HepG2 (cell line): Measurements from ENCODE around the gene THADA. TPM values are rescaled to one million over a fixed set of nuclear protein-coding genes. Genes with fewer than 3 reads are reported as not detected.

Source experiments
- ATAC-seq: fragments of 200-7000 bp; cut with Tn5 transposase; 3 replicates; pipeline ENCODE4 v1.9.1; 2020; ENCODE audit warnings: mild to moderate bottlenecking, moderate library complexity
- BruUV-seq: library from RNA; stranded (reverse); fragments of 400-500 nt; replicated peaks from 2 replicates; lab custom pipeline; 2021; lab: Mats Ljungman, UMichigan
- CTCF ChIA-PET: fragments of 300-600 bp; formaldehyde crosslinking; extraction: SDS; loops from one replicate; lab custom pipeline; 2021; ENCODE audit warnings: low total read pairs, inconsistent platforms, low intra/inter-chr PET ratio; lab: Yijun Ruan, JAX
- POLR2A ChIA-PET: fragments of 350-600 bp; sonication (Branson Sonifier 250); formaldehyde crosslinking; loops from one replicate; lab custom pipeline; 2020; ENCODE audit warnings: antibody characterized with exemption, inconsistent platforms; lab: Yijun Ruan, JAX
- DNase-seq: peaks from one replicate; pipeline ENCODE4 v3.0.0-alpha.2; 2015; ENCODE audit warnings: low spot score
- FAIRE-seq: peaks from 3 replicates; lab custom pipeline; 2011; peaks lifted over from hg19 to GRCh38; lab: Jason Lieb, UNC
- H2AFZ ChIP-seq: one replicate; pipeline ENCODE4 v1.6.1; 2011; ENCODE audit warnings: low read length, inconsistent platforms
- H3K27ac ChIP-seq: fragments of 300-600 bp; 3 replicates; pipeline ENCODE4 v1.8.0; 2011; ENCODE audit warnings: mixed run types, mild to moderate bottlenecking, mixed read lengths, low read length, inconsistent platforms; ENCODE audit not compliant: insufficient read depth; ENCODE audit errors: extremely low read length
- H3K27me3 ChIP-seq, 2 experiments: fragments of 200-600 bp in 1 of 2; 2 replicates in 1 of 2; 3 replicates in 1 of 2; pipeline versions ENCODE4 v1.6.0 to v1.8.0; 2011; ENCODE audit warnings: low read length in 2 of 2, mild to moderate bottlenecking in 2 of 2, moderate library complexity in 2 of 2, inconsistent platforms in 1 of 2; ENCODE audit not compliant: insufficient read depth in 2 of 2, control insufficient read depth in 1 of 2
- H3K36me3 ChIP-seq, 2 experiments: fragments of 200-600 bp in 1 of 2; replicated peaks in 1 of 2; 2 replicates in 1 of 2; 3 replicates in 1 of 2; pipeline versions ENCODE4 v1.5.1 to v1.8.0; 2011; ENCODE audit warnings: low read length in 2 of 2, inconsistent platforms in 1 of 2; ENCODE audit not compliant: insufficient read depth in 2 of 2, control insufficient read depth in 1 of 2
- H3K4me1 ChIP-seq: 2 replicates; pipeline ENCODE4 v1.5.1; 2012; ENCODE audit warnings: low read length, inconsistent platforms; ENCODE audit not compliant: insufficient read depth
- H3K4me2 ChIP-seq: 2 replicates; pipeline ENCODE4 v1.6.0; 2011; ENCODE audit warnings: low read depth, low read length, inconsistent platforms
- H3K4me3 ChIP-seq, 3 experiments: fragments of 200-600 bp in 1 of 3; sonication (generic), shearing (Covaris generic) in 1 of 3; replicated peaks in 1 of 3; 2 replicates each; pipeline ENCODE4 v1.5.1; 2011 to 2016; ENCODE audit warnings: low read length in 3 of 3, inconsistent platforms in 2 of 3, low read depth in 2 of 3, mild to moderate bottlenecking in 2 of 3, control low read depth in 1 of 3, mixed read lengths in 1 of 3; ENCODE audit not compliant: insufficient read depth in 1 of 3
- H3K79me2 ChIP-seq: one replicate; pipeline ENCODE4 v1.6.1; 2011; ENCODE audit warnings: low read length, inconsistent platforms; ENCODE audit not compliant: insufficient read depth
- H3K9ac ChIP-seq: 2 replicates; pipeline ENCODE4 v1.6.0; 2011; ENCODE audit warnings: mild to moderate bottlenecking, low read depth, low read length, inconsistent platforms; ENCODE audit not compliant: insufficient read depth
- H3K9me3 ChIP-seq: 2 replicates; pipeline ENCODE4 v1.5.1; 2012; ENCODE audit warnings: mild to moderate bottlenecking, low read length
- H4K20me1 ChIP-seq: 2 replicates; pipeline ENCODE4 v1.6.0; 2011; ENCODE audit warnings: inconsistent platforms, mild to moderate bottlenecking, low read length, moderate library complexity; ENCODE audit not compliant: insufficient read depth
- DMAP1 ChIP-seq: IDR thresholded peaks from 2 replicates; pipeline ENCODE4 v1.6.1; 2016
- ELF4 ChIP-seq: sonication (generic); formaldehyde crosslinking; IDR thresholded peaks from 2 replicates; pipeline ENCODE4 v1.5.0; 2020; ENCODE audit warnings: missing genetic modification reagents, mild to moderate bottlenecking, moderate library complexity, borderline replicate concordance
- HNF4A ChIP-seq: sonication (generic); formaldehyde crosslinking; IDR thresholded peaks from 2 replicates; pipeline ENCODE4 v1.4.0; 2020; ENCODE audit warnings: missing genetic modification reagents
- HNRNPLL ChIP-seq: fragments of 200-400 bp; formaldehyde crosslinking; IDR thresholded peaks from 2 replicates; pipeline ENCODE4 v1.6.1; 2017; ENCODE audit warnings: mild to moderate bottlenecking, low read depth, low read length; ENCODE audit not compliant: poor library complexity, severe bottlenecking
- JUNB ChIP-seq: sonication (generic); formaldehyde crosslinking; IDR thresholded peaks from 2 replicates; pipeline ENCODE4 v1.8.0; 2022; ENCODE audit warnings: missing genetic modification reagents, mild to moderate bottlenecking, borderline replicate concordance
- MXD4 ChIP-seq: IDR thresholded peaks from 2 replicates; pipeline ENCODE4 v1.6.1; 2016; ENCODE audit warnings: mild to moderate bottlenecking, missing biosample characterization, missing genetic modification reagents
- SIN3A ChIP-seq: IDR thresholded peaks from 2 replicates; pipeline ENCODE4 v1.6.1; 2011; ENCODE audit warnings: low read depth, mild to moderate bottlenecking, control low read depth, low read length, borderline replicate concordance
- WGBS: methylation state at CpG from one replicate; pipeline ENCODE4 v1.1.6; 2017; ENCODE audit warnings: low lambda C conversion rate; 5-methylcytosine and 5-hydroxymethylcytosine counted together
- in situ Hi-C: cut with HindIII; loops from 2 replicates; pipeline ENCODE4 v1.10.0; 2017; ENCODE audit warnings: low pct_unique_long_range_greater_than_20kb; ENCODE audit not compliant: extremely low pct_ligation_motif_present
- intact Hi-C: fragments of 100-400 bp; cut with micrococcal nuclease; formaldehyde crosslinking; loops from one replicate; pipeline ENCODE4 v1.10.0; 2022; ENCODE audit not compliant: unreplicated experiment
- polyA plus RNA-seq, 8 experiments: library from polyadenylated mRNA; depleted of rRNA in 3 of 8; stranded (reverse) in 7 of 8; unstranded in 1 of 8; fragments of >200 nt; fragmentation: Illumina TruSeq in 4 of 8; extraction: Trizol in 4 of 8; gene quantifications; 2 replicates each; pipeline versions ENCODE4 v1.2.1 to v1.2.3, GENCODE V29; 2011 to 2016; ENCODE audit warnings: low read depth in 4 of 8, missing spikeins in 1 of 8, mixed read lengths in 1 of 8; ENCODE audit not compliant: insufficient read depth in 1 of 8
- total RNA-seq, 5 experiments: library from RNA; depleted of rRNA; stranded (reverse); fragments of >200 nt; fragmentation: Illumina TruSeq; extraction: Trizol; gene quantifications; 2 replicates each; pipeline ENCODE4 v1.2.3, GENCODE V29; 2016; ENCODE audit warnings: low read depth in 1 of 5
- TF ChIP-seq, protein P1 (sequence below): sonication (generic); formaldehyde crosslinking; IDR thresholded peaks from 2 replicates; pipeline ENCODE4; 2020; ENCODE audit warnings: missing genetic modification reagents, mild to moderate bottlenecking, borderline replicate concordance
- TF ChIP-seq, protein P2 (sequence below): sonication (generic); formaldehyde crosslinking; IDR thresholded peaks from 2 replicates; pipeline ENCODE4 v1.9.0; 2022; ENCODE audit warnings: low read depth, missing genetic modification reagents
- TF ChIP-seq, protein P3 (sequence below): sonication (generic); formaldehyde crosslinking; IDR thresholded peaks from 2 replicates; pipeline ENCODE4 v1.4.0; 2020; ENCODE audit warnings: low read depth, mild to moderate bottlenecking, missing genetic modification reagents

The THADA gene
- total and polyA plus RNA-seq, 2 of the 13 experiments (the other 11 are each of a cell fraction or from before 2014, with no cell fraction given), result 12.7 to 21.7 TPM

DNA sequence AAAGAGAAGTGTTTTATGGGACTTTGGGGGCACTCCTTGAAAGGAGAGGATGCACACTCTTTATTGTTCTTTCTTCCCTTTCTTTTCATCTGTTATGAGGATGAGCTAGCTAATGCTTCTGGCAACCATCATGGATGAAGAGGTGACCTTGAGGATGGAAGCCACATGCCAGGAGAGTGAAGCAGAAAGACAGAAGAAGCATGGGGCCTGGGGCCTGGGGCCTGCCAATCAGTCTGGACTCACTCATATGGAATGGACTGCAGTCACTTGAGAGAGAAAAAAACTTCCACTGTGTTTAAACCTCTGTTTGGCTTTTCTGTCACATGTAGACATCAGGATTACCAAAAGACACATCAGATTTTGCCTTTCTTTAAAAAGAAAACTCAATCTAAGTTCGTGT lies 333.6 kb downstream of the THADA start:
- H3K27me3 ChIP-seq, result no peaks in the 10 kb centered on the region
- FAIRE-seq (no peak), ATAC-seq (no peak), DNase-seq (no peak)
- H3K27ac ChIP-seq, result no peak overlapping the region
- no TSS peak for BruUV-seq
- POLR2A ChIA-PET, result no interaction called here
- no peak overlapping the region for H3K9ac ChIP-seq
- H3K4me2 ChIP-seq, result no peak overlapping the region
- H4K20me1 ChIP-seq, result no peaks in the 10 kb centered on the region
- no peak overlapping the region for H3K4me3 ChIP-seq
- in situ Hi-C loops (no loop called here), intact Hi-C loops (no loop called here)
- no peaks in the 10 kb centered on the region for H3K79me2 ChIP-seq
- TF ChIP-seq ELF4 (CRISPR knock-in tag) (no peak), HNF4A (CRISPR knock-in tag) (no peak), JUNB (CRISPR knock-in tag) (no peak), HNRNPLL (no peak), MXD4 (CRISPR knock-in tag) (no peak), DMAP1 (CRISPR knock-in tag) (no peak), SIN3A (no peak)
- TF ChIP-seq, protein P1, sequence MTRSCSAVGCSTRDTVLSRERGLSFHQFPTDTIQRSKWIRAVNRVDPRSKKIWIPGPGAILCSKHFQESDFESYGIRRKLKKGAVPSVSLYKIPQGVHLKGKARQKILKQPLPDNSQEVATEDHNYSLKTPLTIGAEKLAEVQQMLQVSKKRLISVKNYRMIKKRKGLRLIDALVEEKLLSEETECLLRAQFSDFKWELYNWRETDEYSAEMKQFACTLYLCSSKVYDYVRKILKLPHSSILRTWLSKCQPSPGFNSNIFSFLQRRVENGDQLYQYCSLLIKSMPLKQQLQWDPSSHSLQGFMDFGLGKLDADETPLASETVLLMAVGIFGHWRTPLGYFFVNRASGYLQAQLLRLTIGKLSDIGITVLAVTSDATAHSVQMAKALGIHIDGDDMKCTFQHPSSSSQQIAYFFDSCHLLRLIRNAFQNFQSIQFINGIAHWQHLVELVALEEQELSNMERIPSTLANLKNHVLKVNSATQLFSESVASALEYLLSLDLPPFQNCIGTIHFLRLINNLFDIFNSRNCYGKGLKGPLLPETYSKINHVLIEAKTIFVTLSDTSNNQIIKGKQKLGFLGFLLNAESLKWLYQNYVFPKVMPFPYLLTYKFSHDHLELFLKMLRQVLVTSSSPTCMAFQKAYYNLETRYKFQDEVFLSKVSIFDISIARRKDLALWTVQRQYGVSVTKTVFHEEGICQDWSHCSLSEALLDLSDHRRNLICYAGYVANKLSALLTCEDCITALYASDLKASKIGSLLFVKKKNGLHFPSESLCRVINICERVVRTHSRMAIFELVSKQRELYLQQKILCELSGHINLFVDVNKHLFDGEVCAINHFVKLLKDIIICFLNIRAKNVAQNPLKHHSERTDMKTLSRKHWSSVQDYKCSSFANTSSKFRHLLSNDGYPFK (CRISPR knock-in tag), result no peak
- TF ChIP-seq, protein P2, sequence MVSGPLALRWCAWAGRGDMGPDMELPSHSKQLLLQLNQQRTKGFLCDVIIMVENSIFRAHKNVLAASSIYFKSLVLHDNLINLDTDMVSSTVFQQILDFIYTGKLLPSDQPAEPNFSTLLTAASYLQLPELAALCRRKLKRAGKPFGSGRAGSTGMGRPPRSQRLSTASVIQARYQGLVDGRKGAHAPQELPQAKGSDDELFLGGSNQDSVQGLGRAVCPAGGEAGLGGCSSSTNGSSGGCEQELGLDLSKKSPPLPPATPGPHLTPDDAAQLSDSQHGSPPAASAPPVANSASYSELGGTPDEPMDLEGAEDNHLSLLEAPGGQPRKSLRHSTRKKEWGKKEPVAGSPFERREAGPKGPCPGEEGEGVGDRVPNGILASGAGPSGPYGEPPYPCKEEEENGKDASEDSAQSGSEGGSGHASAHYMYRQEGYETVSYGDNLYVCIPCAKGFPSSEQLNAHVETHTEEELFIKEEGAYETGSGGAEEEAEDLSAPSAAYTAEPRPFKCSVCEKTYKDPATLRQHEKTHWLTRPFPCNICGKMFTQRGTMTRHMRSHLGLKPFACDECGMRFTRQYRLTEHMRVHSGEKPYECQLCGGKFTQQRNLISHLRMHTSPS, result no peak
- TF ChIP-seq, protein P3, sequence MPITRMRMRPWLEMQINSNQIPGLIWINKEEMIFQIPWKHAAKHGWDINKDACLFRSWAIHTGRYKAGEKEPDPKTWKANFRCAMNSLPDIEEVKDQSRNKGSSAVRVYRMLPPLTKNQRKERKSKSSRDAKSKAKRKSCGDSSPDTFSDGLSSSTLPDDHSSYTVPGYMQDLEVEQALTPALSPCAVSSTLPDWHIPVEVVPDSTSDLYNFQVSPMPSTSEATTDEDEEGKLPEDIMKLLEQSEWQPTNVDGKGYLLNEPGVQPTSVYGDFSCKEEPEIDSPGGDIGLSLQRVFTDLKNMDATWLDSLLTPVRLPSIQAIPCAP (CRISPR knock-in tag), result no peak
- H3K36me3 ChIP-seq, result no peaks in the 10 kb centered on the region; a peak in 1 of 5 replicates
- CTCF ChIA-PET, result no interaction called here
- H3K9me3 ChIP-seq, result no peaks in the 10 kb centered on the region
- H3K4me1 ChIP-seq, result peaks cover 42% of the 10 kb centered on the region
- WGBS, result 68% methylated on average over 1 of the region's 1 CpG
- no peak overlapping the region for H2AFZ ChIP-seq
